Cardiac septum (tissue), 1 donor: ENCODE results near the gene RNF135. TPM values are rescaled to one million over a fixed set of nuclear protein-coding genes. Genes with fewer than 3 reads are reported as not detected.
"Not testable (repeated sequence)": the region's sequence is repeated elsewhere in the genome, so short reads cannot be mapped to it uniquely, and the experiment has no call there.

Source experiments
- DNase-seq: peaks from one replicate; pipeline ENCODE4 v3.0.0-alpha.2; 2020; ENCODE audit warnings: low spot score
- intact Hi-C: fragments of 100-400 bp; cut with DNase I; formaldehyde crosslinking; loops from one replicate; pipeline ENCODE4 v1.14.0; 2022
- total RNA-seq: library from RNA; stranded (reverse); fragmentation: NEBNext Ultra II Directional; extraction: Animal tissue kit (Norgen Biotek cat#: 25700); gene quantifications from one replicate; pipeline ENCODE4 v1.2.1, GENCODE V29; 2021
- donor health status: DM: no; HTN: no; CAD: no.

Gene RNF135
- total RNA-seq, 1 donor from 2014 or later, result 4.8 TPM

- no peak for DNase-seq
- intact Hi-C loops, result no loop called here
Observed at GRCh38 chr17:30952638-30953393, 18.0 kb upstream of the RNF135 start.

GRCh38 chr17:30954046-30954830 is 16.6 kb upstream of the RNF135 start:
- no peak for DNase-seq
- intact Hi-C loops, result no loop called here

- intact Hi-C loops, result no loop called here
Observed at GRCh38 chr17:30956764-30957374, 14.0 kb upstream of the RNF135 start.

GRCh38 chr17:30957741-30958140 is 13.1 kb upstream of the RNF135 start:
- intact Hi-C loops, result no loop called here
- no peak for DNase-seq

More at GRCh38 chr17:30956764-30957374, 14.0 kb upstream of the RNF135 start:
- DNase-seq, result no peak

GRCh38 chr17:30958187-30958586 is 12.7 kb upstream of the RNF135 start:
- intact Hi-C loops, result no loop called here
- no peak for DNase-seq

- DNase-seq, result no peak
- intact Hi-C loops, result no loop called here
Observed at GRCh38 chr17:30961209-30962188, 9.3 kb upstream of the RNF135 start.

GRCh38 chr17:30964312-30964711 is 6.5 kb upstream of the RNF135 start:
- intact Hi-C loops, DNase-seq: not testable (repeated sequence)

GRCh38 chr17:30964876-30965275 is 6.0 kb upstream of the RNF135 start:
- intact Hi-C loops, result no loop called here
- DNase-seq, result no peak

GRCh38 chr17:30965686-30966085 is 5.2 kb upstream of the RNF135 start:
- DNase-seq, result no peak
- intact Hi-C loops, result no loop called here

GRCh38 chr17:30967911-30968310 is 2.9 kb upstream of the RNF135 start:
- DNase-seq, intact Hi-C loops: not testable (repeated sequence)

- intact Hi-C loops, result loop anchor here (5.0 kb wide), 1 partner anchor 63 kb away; the partner anchor contains the start of gene TEFM
- no peak for DNase-seq
Observed at GRCh38 chr17:30969989-30970830, 629 bp upstream of the RNF135 start.

GRCh38 chr17:30975042-30975820 is 4.4 kb downstream of the RNF135 start:
- intact Hi-C loops, result no loop called here
- no peak for DNase-seq

GRCh38 chr17:30979919-30980318 is 9.1 kb downstream of the RNF135 start:
- intact Hi-C loops, result not testable (repeated sequence)

GRCh38 chr17:30981531-30982519 is 11.0 kb downstream of the RNF135 start:
- intact Hi-C loops, result no loop called here
- no peak for DNase-seq

More at GRCh38 chr17:30979919-30980318, 9.1 kb downstream of the RNF135 start:
- DNase-seq, result not testable (repeated sequence)

GRCh38 chr17:30982855-30983254 is 12.0 kb downstream of the RNF135 start:
- DNase-seq, result no peak
- intact Hi-C loops, result no loop called here

GRCh38 chr17:30990458-30990857 is 19.6 kb downstream of the RNF135 start:
- DNase-seq, result no peak
- intact Hi-C loops, result no loop called here
